Left forelimb (tissue), 1 donor: Measurements from ENCODE around the gene ATP1B4.
"Not testable (repeated sequence)": the region's sequence is repeated elsewhere in the genome, so short reads cannot be mapped to it uniquely, and the experiment has no call there.

Experiments used
- DNase-seq: peaks from one replicate; pipeline ENCODE4 v3.0.0-alpha.2; 2018; ENCODE audit warnings: low spot score

The ATP1B4 gene

DNA sequence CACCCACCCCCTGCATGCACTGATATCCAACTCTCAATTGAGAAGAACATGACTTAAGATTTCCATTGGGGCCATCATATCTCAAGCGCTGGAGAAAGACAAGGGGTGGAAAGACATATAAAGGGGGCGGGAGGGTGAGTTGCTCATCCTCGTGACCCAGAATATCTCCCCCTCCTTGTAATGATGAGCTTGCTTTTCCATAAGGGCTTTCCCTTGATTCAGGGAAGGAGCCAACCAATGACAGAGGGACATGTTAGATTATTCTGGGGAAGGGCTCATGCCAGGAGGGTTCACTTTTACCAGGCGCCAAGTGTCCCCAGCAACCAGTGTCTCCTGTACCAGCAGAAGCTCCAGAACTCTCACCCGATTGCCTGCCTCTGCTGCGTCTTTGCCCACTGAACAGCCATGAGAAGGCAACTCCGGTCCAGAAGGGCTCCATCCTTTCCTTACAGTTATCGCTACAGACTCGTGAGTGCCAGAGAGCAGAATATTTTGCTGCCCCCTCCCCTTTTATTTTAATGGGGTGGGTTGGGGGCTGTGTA lies at the start of gene ATP1B4:
ATP1B4 (plus strand) TSS at position 326 of the 542 bp plus-strand sequence; CDS start at position 406, 80 bp downstream.
- no peak for DNase-seq

DNA sequence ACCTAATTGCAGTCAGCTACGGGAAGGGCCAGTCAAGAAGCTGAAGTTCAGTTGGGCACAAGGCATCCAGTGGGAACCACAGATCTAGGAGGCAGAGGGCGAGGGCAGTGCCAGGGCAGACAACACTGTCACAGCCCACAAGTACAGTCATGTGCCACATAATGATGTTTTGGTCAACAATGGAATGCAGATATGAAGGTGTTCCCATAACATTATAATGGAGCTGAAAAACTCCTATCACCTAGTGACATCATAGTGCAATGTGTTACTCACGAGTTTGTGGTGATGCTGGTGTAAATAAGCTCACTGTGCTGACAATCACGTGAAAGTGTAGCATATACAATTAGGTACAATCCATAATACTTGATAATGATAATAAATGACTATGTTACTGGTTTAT lies 46.1 kb upstream of the ATP1B4 start:
- no peak for DNase-seq

DNA sequence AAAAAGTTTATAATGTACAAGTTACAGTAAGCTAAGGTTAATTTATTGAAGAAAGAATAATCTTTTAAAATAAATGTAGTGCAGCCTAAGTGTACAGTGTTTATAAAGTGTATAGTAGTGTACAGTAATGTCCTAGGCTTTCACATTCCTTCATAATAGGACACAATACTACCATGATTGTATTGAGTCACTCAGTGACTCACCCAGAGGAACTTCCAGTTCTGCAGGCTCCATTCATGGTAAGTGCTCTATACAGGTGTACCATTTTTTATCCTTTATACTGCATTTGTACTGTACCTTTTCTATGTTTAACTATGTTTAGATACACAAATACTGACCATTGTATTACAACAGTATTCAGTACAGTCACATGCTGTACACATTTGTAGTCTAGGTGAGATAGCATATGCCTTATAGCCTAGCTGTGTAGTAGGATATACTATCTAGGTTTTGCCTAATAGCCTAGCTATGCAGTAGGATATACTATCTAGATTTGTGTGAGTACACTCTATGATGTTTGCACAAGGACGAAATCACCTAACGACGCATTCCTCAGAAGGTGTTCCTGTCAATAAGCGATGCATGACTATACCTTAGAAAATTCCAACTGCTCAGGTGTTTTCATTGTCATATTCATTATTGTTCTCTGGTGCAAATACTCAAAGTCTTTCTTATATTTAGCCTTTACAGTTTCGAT lies 45.2 kb upstream of the ATP1B4 start:
- no peak for DNase-seq

DNA sequence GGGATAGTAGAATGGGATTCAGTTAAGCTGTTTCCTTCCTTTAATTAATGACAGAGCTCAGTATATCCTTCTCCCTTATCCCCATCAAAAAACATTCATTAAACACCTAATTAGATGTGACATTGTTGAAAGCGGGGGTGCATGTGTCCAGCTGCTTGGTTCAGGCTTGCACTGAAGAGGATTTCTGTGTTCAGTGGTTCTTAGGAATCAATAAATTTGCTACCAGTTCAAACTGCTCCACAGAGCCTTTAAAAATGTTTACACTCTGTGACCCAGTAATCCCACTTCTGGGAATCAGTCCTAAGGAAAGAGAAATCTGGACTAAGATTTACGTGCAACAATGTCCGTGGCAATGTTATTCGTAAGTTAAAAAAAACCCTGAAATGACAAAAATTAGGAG lies 43.5 kb upstream of the ATP1B4 start:
- no peak for DNase-seq

DNA sequence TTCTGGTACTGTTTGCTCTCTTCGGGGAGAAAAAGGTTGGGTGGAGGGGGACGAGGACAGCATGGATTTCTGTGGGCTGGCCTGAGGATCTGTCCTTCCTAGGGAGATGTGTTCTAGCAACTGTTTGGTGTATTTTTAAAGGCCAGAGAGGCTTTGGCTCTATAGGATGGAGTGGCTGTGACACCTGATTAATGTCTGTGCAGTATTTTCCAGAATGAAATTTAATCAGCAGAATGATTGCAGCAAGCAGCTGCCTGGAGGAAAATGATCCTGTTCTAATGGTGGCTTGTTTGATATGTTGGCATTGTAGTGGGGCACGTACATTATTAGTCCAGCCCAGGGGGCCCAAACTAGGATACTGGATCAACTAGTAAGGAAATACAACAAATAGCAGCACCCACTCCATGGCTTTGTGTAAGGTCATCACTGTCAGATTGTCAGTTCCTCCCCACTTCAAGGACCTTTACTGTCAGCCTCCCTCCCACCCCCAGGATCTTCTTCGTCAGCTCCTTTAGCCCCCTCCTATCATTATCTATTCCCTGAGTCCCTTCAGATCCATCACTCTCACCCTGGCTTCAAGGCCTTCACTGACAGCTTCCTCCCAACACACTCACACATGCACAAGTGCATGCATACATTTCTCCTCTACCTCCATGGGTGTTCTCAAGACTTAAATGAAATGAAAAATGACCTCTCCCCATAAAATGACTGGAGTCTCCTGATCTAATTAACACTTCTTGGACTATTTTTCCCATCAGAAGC lies 40.2 kb upstream of the ATP1B4 start:
- DNase-seq: no peak

DNA sequence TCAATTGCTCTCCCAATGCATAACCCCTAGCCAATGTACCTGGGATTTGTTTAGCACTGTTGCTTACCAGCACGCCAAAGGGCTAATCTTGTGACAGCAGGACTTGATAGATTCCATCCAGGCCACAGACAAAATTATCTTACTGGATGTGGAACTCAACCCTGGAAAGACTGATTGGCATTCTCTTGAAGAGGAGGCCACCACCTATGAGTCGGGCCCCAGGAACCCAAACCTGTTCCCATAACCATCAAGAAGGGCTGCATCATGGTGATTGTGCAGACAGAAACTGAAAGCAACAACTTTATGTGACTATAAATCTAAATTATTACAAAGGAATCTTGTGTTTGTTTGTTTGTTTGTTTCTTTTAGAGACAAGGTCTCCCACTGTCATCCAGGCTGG lies 30.8 kb upstream of the ATP1B4 start:
- DNase-seq: no peak

DNA sequence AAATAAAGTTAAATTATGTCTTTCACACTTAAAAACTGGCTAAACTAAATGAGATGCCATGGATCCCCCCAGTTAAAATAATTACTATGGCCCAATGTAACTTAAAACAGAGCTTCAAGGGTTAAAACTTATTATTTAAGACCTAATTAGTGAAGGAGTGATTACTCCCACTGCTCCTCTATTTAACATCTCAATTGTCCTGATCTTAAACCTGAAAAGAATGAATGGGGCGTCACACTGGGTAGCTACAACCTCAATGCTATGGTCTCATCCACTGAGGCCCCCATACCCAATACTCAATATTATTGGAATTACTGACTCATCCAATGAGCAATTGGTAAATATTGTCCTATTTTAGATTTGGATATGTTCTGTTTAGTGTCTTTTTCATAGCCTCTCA lies 29.5 kb upstream of the ATP1B4 start:
- DNase-seq: no peak

DNA sequence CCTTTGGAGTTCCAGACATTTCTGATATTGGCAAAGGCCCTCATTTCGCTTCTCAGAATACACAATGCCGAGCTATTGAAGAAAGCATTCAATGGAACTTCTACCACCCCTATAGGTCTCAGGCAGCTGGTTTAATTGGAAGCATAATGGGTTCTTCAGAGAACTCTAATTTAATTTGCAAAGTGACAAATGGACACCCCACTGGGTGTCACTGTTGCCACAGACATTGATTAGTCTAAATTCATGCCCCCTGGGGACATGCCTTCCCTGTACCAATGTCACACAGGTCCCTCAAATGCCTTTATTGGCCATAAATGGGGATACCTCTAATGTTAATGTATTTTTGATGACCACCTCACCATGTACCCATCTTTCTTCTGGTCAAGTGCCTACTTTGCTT lies 27.7 kb upstream of the ATP1B4 start:
- DNase-seq: no peak

DNA sequence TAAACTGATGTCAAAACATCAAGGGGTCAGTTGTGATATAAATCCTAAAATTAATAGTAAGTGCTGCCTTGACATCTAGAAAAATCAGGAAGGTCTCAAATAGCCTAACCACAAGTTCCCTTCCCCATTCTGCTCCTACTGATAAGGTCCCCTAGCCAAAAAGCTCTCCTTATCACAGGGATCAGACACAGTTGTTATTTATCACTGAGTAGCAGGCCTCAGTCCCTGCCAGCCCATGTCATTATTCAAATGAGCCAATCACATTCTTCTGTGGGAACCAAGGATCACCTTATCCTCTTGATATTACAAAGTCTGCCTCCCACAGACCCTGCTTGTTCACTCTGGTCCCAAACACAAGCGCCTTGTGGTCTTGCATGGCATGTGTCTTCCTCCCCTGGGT lies 27.3 kb upstream of the ATP1B4 start:
- no peak for DNase-seq

DNA sequence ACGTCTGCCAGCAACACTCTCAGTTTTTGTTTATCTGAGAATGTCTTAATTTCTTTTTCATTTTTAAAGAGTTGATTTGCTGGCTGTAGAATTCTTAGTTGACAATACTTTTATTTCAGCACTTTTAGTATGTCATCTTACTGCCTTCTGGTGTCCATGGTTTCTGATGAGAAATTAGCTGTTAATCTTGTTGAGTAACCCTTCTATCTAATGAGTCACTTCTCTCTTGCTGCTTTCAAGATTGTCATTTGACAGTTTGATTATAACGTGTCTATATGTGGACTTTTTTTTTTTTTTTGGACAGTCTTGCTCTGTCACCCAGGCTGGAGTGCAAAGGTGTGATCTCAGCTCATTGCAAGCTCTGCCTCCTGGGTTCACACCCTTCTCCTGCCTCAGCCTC lies 26.6 kb upstream of the ATP1B4 start:
- no peak for DNase-seq

DNA sequence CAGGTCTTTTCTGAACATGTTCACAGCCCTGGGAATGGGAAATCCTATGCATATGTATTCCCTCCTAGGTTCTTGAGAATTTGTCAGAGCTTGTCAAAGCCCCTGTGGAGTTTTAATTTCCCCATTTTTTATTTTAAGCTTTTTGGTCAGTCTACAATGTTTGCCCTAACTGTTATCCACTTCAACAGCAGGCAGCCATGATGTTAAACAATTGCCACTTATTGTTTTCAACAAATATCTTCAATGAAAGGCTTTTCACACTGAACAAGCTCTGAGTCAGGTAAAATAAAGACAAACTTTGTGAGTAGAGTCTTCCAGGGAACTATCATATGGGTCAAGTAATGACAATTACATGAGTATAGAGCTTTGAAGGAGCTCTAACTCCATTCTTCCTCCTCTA lies 25.0 kb upstream of the ATP1B4 start:
- DNase-seq: no peak

DNA sequence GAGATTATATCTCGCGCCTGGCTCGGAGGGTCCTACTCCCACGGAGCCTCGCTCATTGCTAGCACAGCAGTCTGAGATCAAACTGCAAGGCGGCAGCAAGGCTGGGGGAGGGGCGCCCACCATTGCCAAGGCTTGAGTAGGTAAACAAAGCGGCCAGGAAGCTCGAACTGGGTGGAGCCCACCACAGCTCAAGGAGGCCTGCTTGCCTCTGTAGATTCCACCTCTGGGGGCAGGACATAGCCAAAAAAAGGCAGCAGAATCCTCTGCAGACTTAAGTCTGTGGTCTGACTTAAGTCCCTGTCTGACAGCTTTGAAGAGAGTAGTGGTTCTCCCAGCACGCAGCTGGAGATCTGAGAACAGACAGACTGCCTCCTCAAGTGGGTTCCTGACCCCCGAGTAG lies 17.3 kb upstream of the ATP1B4 start:
- not testable (repeated sequence) for DNase-seq

DNA sequence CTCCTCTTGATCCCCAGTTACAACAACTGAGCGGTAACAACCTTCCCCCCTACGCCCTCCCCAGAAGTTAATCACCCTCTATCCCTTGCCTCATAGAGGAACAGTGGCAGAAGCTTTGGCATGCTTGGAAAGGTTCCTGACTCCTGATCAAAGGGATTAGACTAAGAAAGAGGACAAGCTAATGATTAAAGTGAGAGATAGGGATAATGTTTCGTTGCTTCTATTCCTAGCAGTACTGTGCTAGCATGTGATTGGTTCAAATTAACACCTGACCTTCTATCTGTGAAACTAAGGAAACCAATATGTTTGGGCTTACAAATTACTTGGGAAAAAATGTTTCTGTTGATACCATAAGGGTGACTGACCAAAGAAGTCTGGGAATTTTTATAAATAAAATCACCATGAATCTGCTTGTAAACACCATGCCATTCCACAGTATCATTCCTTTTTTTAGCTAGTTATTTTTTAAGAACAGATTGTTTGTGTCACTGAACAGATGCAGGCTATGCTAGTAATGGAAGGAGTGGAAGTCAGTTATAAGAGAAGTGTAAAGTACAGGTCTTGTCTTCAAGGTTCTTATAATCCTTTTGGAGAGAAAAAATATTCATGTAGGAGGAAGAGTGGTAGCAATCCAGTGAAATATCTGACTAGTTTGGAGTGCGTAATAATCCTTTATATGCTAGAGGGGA lies 11.3 kb upstream of the ATP1B4 start:
- DNase-seq: no peak

DNA sequence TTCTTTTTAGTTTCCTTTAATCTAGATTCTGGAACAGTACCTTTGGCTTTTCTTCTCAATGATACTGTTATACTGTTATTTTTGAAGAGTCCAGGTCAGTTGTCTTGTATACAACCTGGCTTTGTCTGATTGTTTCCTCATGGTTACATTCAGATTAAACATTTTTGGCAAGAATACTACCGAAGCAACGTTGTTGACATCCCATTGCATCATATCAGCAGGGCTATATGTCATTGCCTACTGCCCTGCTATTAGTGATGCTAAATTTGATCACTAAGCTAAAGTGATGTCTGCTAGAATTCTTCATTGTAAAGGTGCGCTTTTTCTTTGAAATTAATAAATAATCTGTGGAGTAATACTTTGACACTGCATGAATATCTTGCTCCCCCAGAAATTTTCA lies 5.8 kb upstream of the ATP1B4 start:
- no peak for DNase-seq

DNA sequence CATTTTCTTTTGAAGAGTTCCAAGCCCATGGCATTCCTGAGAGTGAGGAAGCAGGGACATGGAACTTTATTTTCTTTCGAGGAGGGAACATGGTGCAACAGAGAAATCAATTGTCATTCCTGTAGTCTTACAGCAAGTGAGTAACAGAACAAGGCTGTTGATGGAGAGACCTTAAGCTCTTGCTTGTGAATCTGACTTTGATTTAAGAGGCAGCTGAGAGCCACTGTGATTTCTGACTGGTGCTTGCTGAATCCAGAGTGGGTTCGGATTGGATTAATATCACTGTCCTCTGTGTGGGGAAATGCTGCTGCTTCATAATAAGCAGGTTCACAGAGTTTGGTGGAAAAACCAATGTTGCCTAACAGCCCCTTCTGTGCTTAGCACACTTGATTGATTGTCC lies 4.7 kb upstream of the ATP1B4 start:
- DNase-seq: no peak

DNA sequence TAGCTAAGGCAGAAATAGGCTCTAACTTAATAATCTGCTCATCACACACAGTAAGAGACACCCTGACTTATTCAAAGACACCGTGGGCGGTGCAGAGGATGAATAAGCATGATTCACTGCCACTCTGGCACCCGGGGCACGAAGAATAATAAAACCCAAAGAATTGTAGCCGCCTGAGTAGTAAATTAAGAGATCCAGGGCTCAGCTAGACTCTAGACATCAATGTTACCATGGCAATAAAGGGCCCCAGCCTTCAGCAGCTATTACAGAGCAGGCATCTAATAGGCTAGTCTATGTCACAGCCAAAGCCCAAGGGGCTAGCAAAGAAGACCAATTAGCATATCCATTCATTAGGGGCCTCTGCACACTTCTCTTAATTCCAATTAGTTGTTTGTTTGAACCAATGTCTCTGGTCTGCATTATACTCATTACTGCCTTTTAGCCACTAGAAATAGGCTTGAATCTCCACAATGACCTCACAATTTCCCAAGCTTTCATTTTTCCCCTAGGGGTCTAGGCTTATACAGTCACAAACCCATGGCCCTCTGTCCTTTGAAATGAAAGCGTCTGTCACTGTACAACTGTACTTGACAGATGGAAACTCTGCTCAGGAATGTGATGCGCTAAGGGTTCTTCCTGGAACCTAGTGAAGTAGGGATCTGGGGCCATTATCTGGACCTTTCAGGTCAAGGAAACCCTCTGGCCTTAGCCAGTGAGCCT lies 3.0 kb upstream of the ATP1B4 start:
- DNase-seq: no peak

DNA sequence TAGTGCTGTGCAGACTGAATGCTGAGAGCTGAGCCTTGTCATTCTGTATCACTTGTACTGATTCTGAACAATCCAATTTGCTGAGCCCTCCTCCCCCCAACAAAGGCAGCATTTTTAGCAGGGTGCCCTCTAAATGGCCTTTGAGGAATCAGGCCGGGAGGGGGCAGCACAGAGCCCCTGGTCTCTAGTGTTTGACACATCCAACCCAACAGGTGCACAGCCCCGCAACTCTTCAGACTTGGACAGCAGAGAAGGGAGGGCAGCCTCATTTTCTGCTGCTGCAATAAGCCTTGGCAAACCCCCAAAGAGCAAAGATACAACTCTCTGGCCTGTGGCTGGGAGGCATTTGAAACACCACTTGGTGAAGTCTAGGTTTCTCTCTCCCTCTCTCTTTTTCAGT lies 3.4 kb downstream of the ATP1B4 start:
- no peak for DNase-seq

DNA sequence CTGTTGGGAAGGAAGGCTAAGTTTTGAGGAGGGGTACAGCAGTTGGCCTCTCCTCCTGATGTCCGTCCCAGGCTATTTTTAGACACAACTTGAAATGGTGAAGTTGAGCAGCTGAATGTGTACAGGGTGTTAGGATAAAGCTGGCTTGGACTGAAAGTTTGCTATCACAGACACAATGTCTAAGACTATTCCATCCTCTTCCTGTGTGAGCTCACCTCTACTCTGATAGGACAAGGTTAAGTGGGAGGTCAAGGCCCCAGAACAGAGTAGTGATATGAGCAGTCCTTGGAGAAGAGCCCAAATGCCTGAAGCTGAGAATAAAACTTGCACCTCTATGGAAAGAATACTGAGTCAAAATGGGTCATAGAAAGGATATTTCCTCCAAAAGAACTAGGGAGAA lies 4.1 kb downstream of the ATP1B4 start:
- no peak for DNase-seq

DNA sequence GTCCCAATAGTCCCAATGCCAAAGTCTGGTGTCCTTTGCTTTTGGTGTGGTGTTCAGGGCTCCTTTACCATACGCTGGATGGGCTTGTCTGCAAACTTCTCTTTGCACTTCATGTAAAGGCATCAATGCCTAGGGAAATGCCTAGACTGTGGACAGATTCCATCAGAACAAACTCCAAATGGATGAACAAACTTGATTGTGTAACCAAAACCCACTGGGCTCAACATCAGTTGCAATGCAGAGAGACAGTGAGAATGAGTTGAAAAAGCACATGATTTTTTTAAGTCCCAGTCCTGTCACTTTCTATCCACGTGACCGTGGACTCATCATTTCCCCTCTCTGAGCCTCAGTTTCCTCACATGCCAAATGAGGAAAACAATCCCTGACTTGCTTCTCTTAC lies 4.9 kb downstream of the ATP1B4 start:
- no peak for DNase-seq

DNA sequence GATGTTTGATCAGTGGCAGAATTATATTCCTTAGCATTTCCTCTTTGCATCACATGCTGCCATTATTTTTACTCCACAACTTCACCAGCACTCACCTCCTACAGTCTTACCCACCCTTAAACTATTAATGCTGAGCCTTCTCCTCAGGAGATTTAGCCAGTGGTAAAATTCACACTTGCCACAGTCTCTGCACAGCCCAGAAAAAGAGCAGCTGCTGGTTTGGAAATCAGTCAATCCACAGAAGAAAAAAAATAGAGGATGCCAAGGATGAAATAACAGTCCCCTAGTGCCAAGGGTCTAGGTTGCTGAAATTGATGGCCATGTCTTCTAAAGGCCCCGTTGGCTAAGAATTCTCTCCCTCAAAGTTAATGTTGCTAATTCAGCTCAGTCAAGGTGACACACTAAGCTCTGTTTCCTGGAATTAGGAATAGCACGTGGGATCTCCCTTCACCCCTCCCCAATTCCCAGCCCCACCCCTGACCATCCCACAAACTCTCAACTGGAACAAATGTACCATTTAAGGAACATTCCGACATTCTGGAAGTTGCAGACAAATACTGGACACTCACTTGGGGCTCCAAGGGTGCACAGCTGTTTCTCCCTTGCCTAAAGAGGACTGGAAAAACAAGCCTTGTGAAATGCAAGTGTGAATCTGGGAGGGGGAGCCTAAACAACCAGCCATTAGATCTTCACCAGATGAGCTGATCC lies 5.7 kb downstream of the ATP1B4 start:
- no peak for DNase-seq

DNA sequence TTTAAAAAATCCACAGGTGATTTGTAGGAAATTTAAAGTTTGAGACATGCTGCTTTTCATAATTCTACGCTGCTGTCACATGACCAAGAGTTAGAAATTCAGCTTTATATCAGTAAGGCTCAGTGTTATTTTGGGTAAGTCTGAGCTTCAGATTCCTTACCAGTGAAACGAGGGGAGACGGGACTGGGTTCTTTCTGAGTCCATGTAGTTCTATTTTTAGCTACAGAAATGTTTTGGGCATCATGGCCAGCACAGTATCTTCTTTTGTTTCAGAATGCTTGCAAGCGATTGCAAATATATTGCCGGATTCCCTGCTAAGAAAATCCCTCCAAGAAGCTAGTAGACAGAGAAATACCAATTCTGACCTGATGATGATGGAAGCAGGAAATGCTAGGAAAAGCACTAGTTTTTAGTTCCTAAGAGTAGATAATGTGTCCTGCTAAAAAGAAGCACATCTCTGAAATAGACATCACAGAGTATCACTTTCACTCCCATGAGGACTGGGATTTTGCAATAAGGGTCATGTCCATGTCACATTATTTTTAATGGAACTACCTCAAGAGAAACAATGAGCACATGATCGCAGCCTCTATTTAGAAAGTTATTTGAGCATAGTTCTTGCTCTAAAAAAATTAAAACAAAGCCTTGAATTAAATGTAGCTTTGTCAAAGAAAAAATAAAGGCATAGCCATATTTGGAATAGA lies 10.9 kb downstream of the ATP1B4 start:
- no peak for DNase-seq
